HepG2 (cell line): ENCODE measurements around the gene ITCH. TPM values are rescaled to one million over a fixed set of nuclear protein-coding genes. Genes with fewer than 3 reads are reported as not detected.

Experiments
- EZH2 ChIP-seq: conservative IDR thresholded peaks from 2 replicates; pipeline ENCODE4 v1.6.1; 2012; ENCODE audit warnings: mild to moderate bottlenecking, low read depth, low read length, moderate library complexity
- FIP1L1 ChIP-seq: fragments of 200-400 bp; formaldehyde crosslinking; IDR thresholded peaks from 2 replicates; pipeline ENCODE4 v1.6.1; 2018; ENCODE audit warnings: low read depth, mild to moderate bottlenecking, low read length, moderate library complexity, borderline replicate concordance; ENCODE audit not compliant: insufficient read depth
- HOXA9 ChIP-seq: sonication (generic); formaldehyde crosslinking; IDR thresholded peaks from 2 replicates; pipeline ENCODE4 v1.8.1; 2022; ENCODE audit warnings: missing genetic modification reagents, mild to moderate bottlenecking, moderate library complexity, borderline replicate concordance
- IKZF1 ChIP-seq: fragments of 450-650 bp; IDR thresholded peaks from 2 replicates; pipeline ENCODE4 v1.7.1; 2016
- MXD4 ChIP-seq: IDR thresholded peaks from 2 replicates; pipeline ENCODE4 v1.6.1; 2016; ENCODE audit warnings: mild to moderate bottlenecking, missing biosample characterization, missing genetic modification reagents
- NFIC ChIP-seq: IDR thresholded peaks from 2 replicates; pipeline ENCODE4 v1.6.1; 2012; ENCODE audit warnings: mild to moderate bottlenecking, low read length, inconsistent platforms
- NFYB ChIP-seq: sonication (generic); formaldehyde crosslinking; IDR thresholded peaks from 2 replicates; pipeline ENCODE4 v1.4.0; 2020; ENCODE audit warnings: missing genetic modification reagents
- POLR2AphosphoS5 ChIP-seq: IDR thresholded peaks from 2 replicates; pipeline ENCODE4 v1.6.1; 2012; ENCODE audit warnings: low read depth, low read length
- PRDM15 ChIP-seq: sonication (generic); formaldehyde crosslinking; IDR thresholded peaks from 2 replicates; pipeline ENCODE4 v1.4.0; 2020; ENCODE audit warnings: missing genetic modification reagents
- RBM22 ChIP-seq: fragments of 200-400 bp; formaldehyde crosslinking; optimal IDR thresholded peaks from 2 replicates; pipeline ENCODE3; 2017; ENCODE audit warnings: mild to moderate bottlenecking, low read length, moderate library complexity
- SIN3A ChIP-seq: IDR thresholded peaks from 2 replicates; pipeline ENCODE4 v1.6.1; 2011; ENCODE audit warnings: low read depth, mild to moderate bottlenecking, control low read depth, low read length, borderline replicate concordance
- SIX1 ChIP-seq: sonication (generic); formaldehyde crosslinking; IDR thresholded peaks from 2 replicates; pipeline ENCODE4 v1.4.0; 2020; ENCODE audit warnings: missing genetic modification reagents, borderline replicate concordance
- TIGD3 ChIP-seq: sonication (generic); formaldehyde crosslinking; IDR thresholded peaks from 2 replicates; pipeline ENCODE4 v1.5.1; 2020; ENCODE audit warnings: mild to moderate bottlenecking, missing genetic modification reagents, borderline replicate concordance
- UBTF ChIP-seq: sonication (generic); formaldehyde crosslinking; IDR thresholded peaks from 2 replicates; pipeline ENCODE4 v1.4.0; 2020; ENCODE audit warnings: mild to moderate bottlenecking, missing genetic modification reagents
- ZKSCAN8 ChIP-seq: IDR thresholded peaks from 2 replicates; pipeline ENCODE4 v1.6.1; 2016; ENCODE audit warnings: borderline replicate concordance, missing genetic modification reagents, missing compliant biosample characterization
- ZMYM2 ChIP-seq: sonication (generic); formaldehyde crosslinking; IDR thresholded peaks from 2 replicates; pipeline ENCODE4 v1.8.0; 2022; ENCODE audit warnings: mild to moderate bottlenecking, missing genetic modification reagents
- ZNF296 ChIP-seq: sonication (generic); formaldehyde crosslinking; conservative IDR thresholded peaks from 2 replicates; pipeline ENCODE4 v1.5.0; 2020; ENCODE audit warnings: mild to moderate bottlenecking, missing genetic modification reagents
- ZNF335 ChIP-seq: sonication (generic); formaldehyde crosslinking; IDR thresholded peaks from 2 replicates; pipeline ENCODE4 v1.4.0; 2020; ENCODE audit warnings: missing genetic modification reagents
- ZNF564 ChIP-seq: sonication (generic); formaldehyde crosslinking; IDR thresholded peaks from 2 replicates; pipeline ENCODE4 v1.8.1; 2023; ENCODE audit warnings: mild to moderate bottlenecking, missing genetic modification reagents
- ZNF577 ChIP-seq: sonication (generic); formaldehyde crosslinking; IDR thresholded peaks from 2 replicates; pipeline ENCODE4 v1.4.0; 2020; ENCODE audit warnings: mild to moderate bottlenecking, low read depth, missing genetic modification reagents, borderline replicate concordance
- ZNF788 ChIP-seq: sonication (generic); formaldehyde crosslinking; IDR thresholded peaks from 2 replicates; pipeline ENCODE4 v1.5.0; 2020; ENCODE audit warnings: mild to moderate bottlenecking, missing genetic modification reagents, borderline replicate concordance
- ZSCAN25 ChIP-seq: sonication (generic); formaldehyde crosslinking; IDR thresholded peaks from 2 replicates; pipeline ENCODE4 v1.8.0; 2022; ENCODE audit warnings: mild to moderate bottlenecking, missing genetic modification reagents
- polyA plus RNA-seq, 8 experiments: library from polyadenylated mRNA; depleted of rRNA in 3 of 8; stranded (reverse) in 7 of 8; unstranded in 1 of 8; fragments of >200 nt; fragmentation: Illumina TruSeq in 4 of 8; extraction: Trizol in 4 of 8; gene quantifications; 2 replicates each; pipeline versions ENCODE4 v1.2.1 to v1.2.3, GENCODE V29; 2011 to 2016; ENCODE audit warnings: low read depth in 4 of 8, missing spikeins in 1 of 8, mixed read lengths in 1 of 8; ENCODE audit not compliant: insufficient read depth in 1 of 8
- total RNA-seq, 5 experiments: library from RNA; depleted of rRNA; stranded (reverse); fragments of >200 nt; fragmentation: Illumina TruSeq; extraction: Trizol; gene quantifications; 2 replicates each; pipeline ENCODE4 v1.2.3, GENCODE V29; 2016; ENCODE audit warnings: low read depth in 1 of 5

The ITCH gene
- total and polyA plus RNA-seq, 2 of the 13 experiments (the other 11 are each of a cell fraction or from before 2014, with no cell fraction given): 20.5 to 112 TPM

DNA sequence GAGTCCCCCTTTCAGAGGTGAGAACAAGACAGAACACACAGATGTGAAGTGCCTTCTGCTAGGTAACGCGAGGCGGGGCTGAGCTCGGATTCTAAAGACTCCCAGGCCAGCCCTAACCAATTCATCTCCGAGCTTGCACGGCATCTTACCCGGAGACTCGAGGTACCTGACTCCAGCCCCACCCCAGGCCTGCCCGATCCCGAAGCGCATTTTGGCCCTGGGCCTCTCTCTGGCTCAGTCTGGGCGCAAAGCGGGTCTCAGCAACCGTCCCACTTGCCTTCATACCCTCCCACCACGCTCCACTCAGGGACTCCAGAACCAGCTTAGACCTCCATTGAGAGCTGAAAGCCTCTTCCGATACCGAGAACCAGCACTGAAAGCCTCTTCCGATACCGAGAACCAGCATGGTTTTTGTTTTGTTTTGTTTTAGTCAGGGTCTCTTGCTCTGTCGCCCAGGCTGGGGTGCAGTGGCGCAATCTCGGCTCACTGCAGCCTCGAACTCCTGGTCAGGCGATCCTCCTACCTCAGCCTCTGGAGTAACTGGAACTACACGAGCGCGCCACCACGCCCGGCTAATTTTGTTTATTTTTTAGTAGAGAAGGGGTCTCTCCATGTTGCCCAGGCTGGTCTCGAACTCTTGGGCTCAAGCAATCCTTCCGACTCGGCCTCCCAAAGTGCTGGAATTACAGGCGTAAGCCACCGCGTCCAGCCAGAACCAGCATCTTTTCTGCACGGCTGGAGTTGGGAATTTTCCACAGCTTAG, 152.6 kb downstream of the ITCH start (continued):
- TF ChIP-seq ZNF577: 0 out of 2 replicates have a peak, but pooled peaks have one; percentile 36
- no peak for TF ChIP-seq NFIC
- no peak; the same call in 1 of the 2 replicates for TF ChIP-seq ZSCAN25 (CRISPR knock-in tag)
- no peak for TF ChIP-seq EZH2
- TF ChIP-seq UBTF: no peak
- peak; percentile 45; the same call in 1 of the 2 replicates for TF ChIP-seq POLR2AphosphoS5
- peak; percentile 74 for TF ChIP-seq ZNF788 (CRISPR knock-in tag)
- TF ChIP-seq MXD4 (CRISPR knock-in tag): no peak; the same call in 1 of the 2 replicates
- no peak for TF ChIP-seq ZNF335
- peak; percentile 27 for TF ChIP-seq PRDM15 (CRISPR knock-in tag)
- no peak for TF ChIP-seq NFYB (CRISPR knock-in tag)
- no peak for TF ChIP-seq IKZF1
- no peak for TF ChIP-seq TIGD3 (CRISPR knock-in tag)
- no peak; the same call in 1 of the 2 replicates for TF ChIP-seq ZNF296
- TF ChIP-seq RBM22: no peak
- TF ChIP-seq ZMYM2: peak; percentile 95
- TF ChIP-seq SIX1 (CRISPR knock-in tag): peak; percentile 22; the same call in 1 of the 2 replicates
- TF ChIP-seq SIN3A: 0 out of 2 replicates have a peak, but pooled peaks have one; percentile 53
- TF ChIP-seq HOXA9 (CRISPR knock-in tag): no peak
- no peak for TF ChIP-seq ZKSCAN8
- no peak for TF ChIP-seq ZNF564 (CRISPR knock-in tag)
- peak; percentile 30; the same call in 1 of the 2 replicates for TF ChIP-seq FIP1L1
